ENCODE measurements around the gene NUCKS1. TPM values are rescaled to one million over a fixed set of nuclear protein-coding genes. Genes with fewer than 3 reads are reported as not detected.

NUCKS1 gene
- total RNA-seq, 1 donor from 2014 or later = 124 TPM

DNA sequence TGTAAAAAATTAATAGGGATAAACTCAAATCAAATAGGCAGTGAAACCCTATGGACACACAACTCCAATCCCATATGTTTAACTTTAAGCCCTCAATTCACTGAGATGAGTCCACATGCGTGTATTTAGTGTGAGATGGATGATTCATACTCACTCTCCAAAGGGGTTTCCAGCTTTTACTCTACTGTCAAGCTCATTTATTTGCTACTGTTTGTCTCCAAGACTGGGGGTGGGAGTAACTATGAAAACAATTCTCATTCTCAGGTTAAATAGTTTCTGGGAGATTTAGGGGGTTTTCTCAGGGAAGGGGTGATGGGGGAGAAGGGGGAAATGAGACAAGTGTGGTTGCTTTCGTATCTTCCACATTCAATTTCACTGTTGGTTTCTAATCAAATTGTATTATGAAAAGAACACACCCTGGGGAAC is 22.6 kb upstream of the NUCKS1 start:
- H3K4me3 Mint-ChIP-seq (ENCODE audit: unreplicated experiment) = no peak overlapping the region
- no peaks in the 10 kb centered on the region for H3K36me3 Mint-ChIP-seq (ENCODE audit: unreplicated experiment)
- DNase-seq = no peak
- TF ChIP-seq CTCF (IDR thresholded peaks at IDR 0.05; ENCODE audit: partially characterized antibody, unreplicated experiment) = no peak
- no peaks in the 10 kb centered on the region for H3K4me1 Mint-ChIP-seq (ENCODE audit: low read depth, unreplicated experiment)
- H3K27me3 Mint-ChIP-seq (ENCODE audit: unreplicated experiment) = peaks cover 9% of the 10 kb centered on the region
- H3K27ac Mint-ChIP-seq (ENCODE audit: unreplicated experiment) = no peak overlapping the region
- no peaks in the 10 kb centered on the region for H3K9me3 Mint-ChIP-seq (ENCODE audit: unreplicated experiment)

DNA sequence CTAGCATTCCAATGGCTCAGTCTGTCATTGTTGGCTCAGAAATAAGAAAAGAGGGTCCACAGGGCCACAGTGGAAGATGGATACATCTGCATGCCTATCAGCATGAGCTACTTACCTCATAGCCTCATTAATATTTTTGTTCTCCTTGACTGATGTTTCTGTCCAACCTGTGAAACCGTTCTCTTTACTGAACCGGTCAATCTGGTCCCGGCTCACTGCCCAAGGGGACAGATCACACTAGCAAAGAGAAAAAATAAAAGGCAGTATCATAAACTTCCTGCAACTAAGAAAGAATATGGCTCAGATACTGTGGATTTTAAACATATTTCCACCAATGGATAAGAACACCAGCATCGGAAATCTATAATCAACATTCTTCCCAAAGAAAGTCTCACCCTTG is 20.6 kb upstream of the NUCKS1 start:
- TF ChIP-seq CTCF (IDR thresholded peaks at IDR 0.05; ENCODE audit: partially characterized antibody, unreplicated experiment) = no peak
- H3K4me3 Mint-ChIP-seq (ENCODE audit: unreplicated experiment) = no peak overlapping the region
- peaks cover 9% of the 10 kb centered on the region for H3K27me3 Mint-ChIP-seq (ENCODE audit: unreplicated experiment)
- no peaks in the 10 kb centered on the region for H3K4me1 Mint-ChIP-seq (ENCODE audit: low read depth, unreplicated experiment)
- no peak overlapping the region for H3K27ac Mint-ChIP-seq (ENCODE audit: unreplicated experiment)
- no peaks in the 10 kb centered on the region for H3K9me3 Mint-ChIP-seq (ENCODE audit: unreplicated experiment)
- DNase-seq = no peak
- no peaks in the 10 kb centered on the region for H3K36me3 Mint-ChIP-seq (ENCODE audit: unreplicated experiment)

GRCh38 chr1:205769641-205770365 is 19.8 kb upstream of the NUCKS1 start:
- no peaks in the 10 kb centered on the region for H3K4me1 Mint-ChIP-seq (ENCODE audit: low read depth, unreplicated experiment)

GRCh38 chr1:205767248-205767647 is 17.3 kb upstream of the NUCKS1 start:
- Mint-ChIP-seq H3K27ac (ENCODE audit: unreplicated experiment) (no peak overlapping the region), H3K9me3 (ENCODE audit: unreplicated experiment) (no peaks in the 10 kb centered on the region), H3K36me3 (ENCODE audit: unreplicated experiment) (no peaks in the 10 kb centered on the region), H3K4me3 (ENCODE audit: unreplicated experiment) (no peak overlapping the region), H3K27me3 (ENCODE audit: unreplicated experiment) (peaks cover 4% of the 10 kb centered on the region), H3K4me1 (ENCODE audit: low read depth, unreplicated experiment) (no peaks in the 10 kb centered on the region)
- no peak for DNase-seq
- TF ChIP-seq CTCF (IDR thresholded peaks at IDR 0.05; ENCODE audit: partially characterized antibody, unreplicated experiment) = no peak

More at GRCh38 chr1:205769641-205770365, 19.8 kb upstream of the NUCKS1 start:
- no peak for DNase-seq
- Mint-ChIP-seq H3K36me3 (ENCODE audit: unreplicated experiment) (no peaks in the 10 kb centered on the region), H3K9me3 (ENCODE audit: unreplicated experiment) (no peaks in the 10 kb centered on the region), H3K27me3 (ENCODE audit: unreplicated experiment) (peaks cover 10% of the 10 kb centered on the region), H3K27ac (ENCODE audit: unreplicated experiment) (no peak overlapping the region), H3K4me3 (ENCODE audit: unreplicated experiment) (no peak overlapping the region)
- no peak for TF ChIP-seq CTCF (IDR thresholded peaks at IDR 0.05; ENCODE audit: partially characterized antibody, unreplicated experiment)

- Mint-ChIP-seq H3K4me1 (ENCODE audit: low read depth, unreplicated experiment) (no peaks in the 10 kb centered on the region), H3K27ac (ENCODE audit: unreplicated experiment) (no peak overlapping the region), H3K27me3 (ENCODE audit: unreplicated experiment) (peaks cover 3% of the 10 kb centered on the region), H3K36me3 (ENCODE audit: unreplicated experiment) (no peaks in the 10 kb centered on the region), H3K4me3 (ENCODE audit: unreplicated experiment) (no peak overlapping the region), H3K9me3 (ENCODE audit: unreplicated experiment) (no peaks in the 10 kb centered on the region)
- TF ChIP-seq CTCF (IDR thresholded peaks at IDR 0.05; ENCODE audit: partially characterized antibody, unreplicated experiment) = no peak
- no peak for DNase-seq
Measured at GRCh38 chr1:205766570-205766969, 16.6 kb upstream of the NUCKS1 start.
